ENCODE data around the gene RHBG.

DNA sequence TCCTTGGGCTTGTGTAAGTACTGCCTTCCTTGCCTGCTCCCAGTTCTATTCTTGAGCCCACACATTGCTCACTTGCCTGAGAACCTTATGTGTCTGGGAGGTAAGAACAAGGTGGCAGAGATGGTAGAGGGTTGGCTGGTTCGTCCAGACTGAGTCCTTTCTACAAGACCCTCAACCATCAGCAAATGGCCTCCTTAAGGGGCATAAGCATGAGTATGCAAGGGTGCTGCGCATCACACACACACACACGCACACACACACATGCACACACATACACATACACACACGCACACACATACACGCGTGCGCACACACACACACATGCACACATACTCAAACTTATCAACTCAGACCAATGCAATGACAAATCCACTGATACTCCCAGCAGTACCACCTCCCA is 56.9 kb downstream of the RHBG start:
- TF ChIP-seq, protein P1, sequence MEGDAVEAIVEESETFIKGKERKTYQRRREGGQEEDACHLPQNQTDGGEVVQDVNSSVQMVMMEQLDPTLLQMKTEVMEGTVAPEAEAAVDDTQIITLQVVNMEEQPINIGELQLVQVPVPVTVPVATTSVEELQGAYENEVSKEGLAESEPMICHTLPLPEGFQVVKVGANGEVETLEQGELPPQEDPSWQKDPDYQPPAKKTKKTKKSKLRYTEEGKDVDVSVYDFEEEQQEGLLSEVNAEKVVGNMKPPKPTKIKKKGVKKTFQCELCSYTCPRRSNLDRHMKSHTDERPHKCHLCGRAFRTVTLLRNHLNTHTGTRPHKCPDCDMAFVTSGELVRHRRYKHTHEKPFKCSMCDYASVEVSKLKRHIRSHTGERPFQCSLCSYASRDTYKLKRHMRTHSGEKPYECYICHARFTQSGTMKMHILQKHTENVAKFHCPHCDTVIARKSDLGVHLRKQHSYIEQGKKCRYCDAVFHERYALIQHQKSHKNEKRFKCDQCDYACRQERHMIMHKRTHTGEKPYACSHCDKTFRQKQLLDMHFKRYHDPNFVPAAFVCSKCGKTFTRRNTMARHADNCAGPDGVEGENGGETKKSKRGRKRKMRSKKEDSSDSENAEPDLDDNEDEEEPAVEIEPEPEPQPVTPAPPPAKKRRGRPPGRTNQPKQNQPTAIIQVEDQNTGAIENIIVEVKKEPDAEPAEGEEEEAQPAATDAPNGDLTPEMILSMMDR (IDR thresholded peaks at IDR 0.05; ENCODE audit: extremely low read depth in 1 of 2, insufficient read depth in 1 of 2, low read depth in 1 of 2, low read length in 2 of 2), result no peak
- no peak for TF ChIP-seq POLR2A (IDR thresholded peaks at IDR 0.05; ENCODE audit: low read depth, low read length)
- no peak for TF ChIP-seq MYC (IDR thresholded peaks at IDR 0.05; ENCODE audit: low read depth, low read length)
- no peak for TF ChIP-seq POLR2AphosphoS5 (IDR thresholded peaks at IDR 0.05; ENCODE audit: insufficient read depth, low read depth, low read length)
- TF ChIP-seq EZH2 (IDR thresholded peaks at IDR 0.05; ENCODE audit: borderline replicate concordance, low read depth, low read length, severe bottlenecking), result no peak
- TF ChIP-seq, protein P2, sequence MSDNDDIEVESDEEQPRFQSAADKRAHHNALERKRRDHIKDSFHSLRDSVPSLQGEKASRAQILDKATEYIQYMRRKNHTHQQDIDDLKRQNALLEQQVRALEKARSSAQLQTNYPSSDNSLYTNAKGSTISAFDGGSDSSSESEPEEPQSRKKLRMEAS (IDR thresholded peaks at IDR 0.05; ENCODE audit: insufficient read depth, insufficient read length), result no peak
- TF ChIP-seq JUN (IDR thresholded peaks at IDR 0.05; ENCODE audit: borderline replicate concordance, insufficient read depth, insufficient read length, low read depth), result no peak

All from endothelial cell of umbilical vein (primary cell).